BJ (cell line): ENCODE results near the gene PASK. TPM values are rescaled to one million over a fixed set of nuclear protein-coding genes. Genes with fewer than 3 reads are reported as not detected.

Experiments used
- CTCF ChIA-PET: fragments of 350-600 bp; formaldehyde crosslinking; extraction: SDS; loops from one replicate; lab custom pipeline; 2021; ENCODE audit warnings: antibody characterized with exemption, inconsistent platforms; lab: Yijun Ruan, JAX
- POLR2A ChIA-PET: fragments of 300-600 bp; sonication (Branson Sonifier 250); formaldehyde crosslinking; extraction: SDS; loops from one replicate; lab custom pipeline; 2021; ENCODE audit warnings: antibody characterized with exemption; lab: Charles Lee
- DNase-seq: peaks from one replicate; pipeline ENCODE4 v3.0.0-alpha.2; 2011; ENCODE audit warnings: low read depth
- H3K27me3 ChIP-seq: 2 replicates; pipeline ENCODE4 v1.6.0; 2011; ENCODE audit warnings: low read length; ENCODE audit not compliant: control insufficient read depth, insufficient read depth
- H3K36me3 ChIP-seq: 2 replicates; pipeline ENCODE4 v1.5.1; 2011; ENCODE audit warnings: low read length; ENCODE audit not compliant: control insufficient read depth, insufficient read depth
- H3K4me3 ChIP-seq: 2 replicates; pipeline ENCODE4 v1.5.1; 2011; ENCODE audit warnings: low read depth, mild to moderate bottlenecking, control low read depth, low read length
- CTCF ChIP-seq: IDR thresholded peaks from 2 replicates; pipeline ENCODE4 v1.5.1; 2011; ENCODE audit warnings: low read depth, mild to moderate bottlenecking, control low read depth, inconsistent platforms, low read length, moderate library complexity; ENCODE audit not compliant: insufficient read depth
- polyA plus RNA-seq: library from polyadenylated mRNA; depleted of rRNA; stranded (reverse); fragments of >200 nt; gene quantifications from 2 replicates; pipeline ENCODE4 v1.2.3, GENCODE V29; 2011

The PASK gene
- polyA plus RNA-seq, 1 experiment = 3.4 TPM

GRCh38 chr2:241118737-241119505, 30.4 kb downstream of the PASK start:
- DNase-seq = no peak
- TF ChIP-seq CTCF = no peak
- Histone ChIP-seq H3K4me3 (no peak overlapping the region), H3K27me3 (no peaks in the 10 kb centered on the region), H3K36me3 (no peaks in the 10 kb centered on the region)
- ChIA-PET CTCF (no interaction called here), POLR2A (no interaction called here)

DNA sequence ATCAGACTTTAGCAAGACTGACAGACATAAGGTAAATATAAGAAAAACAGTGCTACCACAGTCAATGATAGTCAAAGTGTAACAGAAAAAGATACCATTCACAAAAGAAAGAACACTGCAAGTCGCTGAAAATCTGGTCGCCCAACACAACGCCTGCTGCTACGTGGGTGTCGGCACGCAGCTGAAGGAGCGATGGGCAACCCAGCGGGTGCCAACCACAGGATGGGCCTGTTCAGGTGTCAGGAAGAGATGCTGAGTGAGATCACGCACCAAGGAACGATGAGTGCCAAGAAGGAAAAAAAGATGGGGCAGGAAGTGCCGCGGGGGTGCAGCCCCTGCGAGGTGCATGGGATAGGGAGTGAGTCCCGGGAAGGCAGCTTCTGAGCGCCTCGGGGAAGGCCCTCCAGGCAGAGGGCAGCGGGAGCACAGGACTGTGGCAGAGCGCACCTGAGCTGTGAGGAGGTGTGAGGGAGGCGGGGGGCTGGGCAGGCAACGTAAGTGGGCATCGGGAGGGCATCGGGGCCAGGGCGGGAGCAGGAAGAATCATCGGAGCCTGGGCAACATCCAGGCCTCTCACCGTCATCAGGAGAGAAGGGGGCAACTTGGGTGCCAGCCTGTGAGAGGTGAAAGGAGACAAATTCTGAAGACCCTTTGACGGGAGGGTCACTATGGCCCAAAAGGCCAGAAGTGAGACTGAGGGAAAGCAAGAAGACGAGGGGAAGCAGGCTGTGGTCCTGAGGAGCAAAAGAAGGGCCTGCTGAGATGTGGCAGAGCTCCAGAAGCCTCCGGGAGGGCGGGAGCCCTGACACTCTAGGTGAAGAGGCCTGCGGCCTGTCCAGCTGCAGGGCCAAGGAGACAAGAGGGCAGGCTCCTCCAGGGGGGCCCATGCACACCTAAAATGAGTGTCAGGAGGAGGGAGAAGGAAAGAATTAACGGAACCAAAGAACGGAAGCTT, 32.4 kb downstream of the PASK start:
- TF ChIP-seq CTCF = no peak
- CTCF ChIA-PET = no interaction called here

DNA sequence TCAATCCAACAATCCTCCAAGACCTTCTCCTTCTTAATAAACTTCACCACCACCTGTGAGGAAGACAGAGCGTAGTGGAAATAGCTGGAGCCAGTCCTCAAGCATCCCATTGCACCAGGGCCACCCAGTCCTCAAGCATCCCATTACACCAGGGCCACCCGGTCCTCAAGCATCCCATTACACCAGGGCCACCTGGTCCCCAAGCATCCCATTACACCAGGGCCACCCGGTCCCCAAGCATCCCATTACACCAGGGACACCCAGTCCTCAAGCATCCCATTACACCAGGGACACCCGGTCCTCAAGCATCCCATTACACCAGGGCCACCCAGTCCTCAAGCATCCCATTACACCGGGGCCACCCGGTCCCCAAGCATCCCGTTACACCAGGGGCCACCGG, 33.9 kb downstream of the PASK start:
- Histone ChIP-seq H3K27me3 (no peaks in the 10 kb centered on the region), H3K36me3 (no peaks in the 10 kb centered on the region), H3K4me3 (no peak overlapping the region)
- no peak for DNase-seq
- no peak for TF ChIP-seq CTCF
- ChIA-PET POLR2A (no interaction called here), CTCF (no interaction called here)

More for the DNA sequence above, 32.4 kb downstream of the PASK start:
- no peaks in the 10 kb centered on the region for H3K36me3 ChIP-seq
- DNase-seq = no peak
- H3K4me3 ChIP-seq = no peak overlapping the region
- POLR2A ChIA-PET = no interaction called here
- H3K27me3 ChIP-seq = no peaks in the 10 kb centered on the region

GRCh38 chr2:241114836-241115235, 34.4 kb downstream of the PASK start:
- no peak for TF ChIP-seq CTCF
- CTCF ChIA-PET = no interaction called here
- H3K27me3 ChIP-seq = no peaks in the 10 kb centered on the region
- DNase-seq = no peak
- H3K36me3 ChIP-seq = no peaks in the 10 kb centered on the region
- POLR2A ChIA-PET = no interaction called here
- H3K4me3 ChIP-seq = no peak overlapping the region

GRCh38 chr2:241112592-241112991, 36.7 kb downstream of the PASK start:
- CTCF ChIA-PET = no interaction called here
- DNase-seq = no peak
- no peaks in the 10 kb centered on the region for H3K36me3 ChIP-seq
- no peaks in the 10 kb centered on the region for H3K27me3 ChIP-seq
- no peak for TF ChIP-seq CTCF
- POLR2A ChIA-PET = no interaction called here
- no peak overlapping the region for H3K4me3 ChIP-seq
